ENCODE results near the gene CNPY4.

DNA sequence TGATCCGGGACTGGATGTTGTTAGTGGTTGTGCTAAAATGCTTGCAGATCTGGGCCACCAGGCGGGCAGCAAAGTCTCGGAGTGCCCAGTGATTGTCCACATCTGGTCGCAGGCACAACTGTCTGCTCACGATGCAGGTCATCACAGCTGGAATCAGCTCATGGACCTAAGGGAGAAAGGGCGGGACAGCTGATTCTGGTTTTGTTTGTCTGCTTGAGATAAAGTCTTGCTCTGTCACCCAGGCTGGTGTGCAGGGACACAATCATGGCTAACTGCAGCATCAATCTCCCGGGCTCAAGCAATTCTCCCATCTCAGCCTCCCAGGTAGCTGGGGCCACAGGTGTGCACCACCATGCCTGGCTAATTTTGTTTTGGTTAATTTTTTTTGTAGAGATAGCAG, 8.3 kb upstream of the CNPY4 start:
- TF ChIP-seq L3MBTL2 (conservative IDR thresholded peaks at IDR 0.05) (no peak), ELF4 (IDR thresholded peaks at IDR 0.05) (no peak), BHLHE40 (IDR thresholded peaks at IDR 0.05; ENCODE audit: borderline replicate concordance) (no peak), ARNT (IDR thresholded peaks at IDR 0.05) (no peak)
- TF ChIP-seq, protein P1, sequence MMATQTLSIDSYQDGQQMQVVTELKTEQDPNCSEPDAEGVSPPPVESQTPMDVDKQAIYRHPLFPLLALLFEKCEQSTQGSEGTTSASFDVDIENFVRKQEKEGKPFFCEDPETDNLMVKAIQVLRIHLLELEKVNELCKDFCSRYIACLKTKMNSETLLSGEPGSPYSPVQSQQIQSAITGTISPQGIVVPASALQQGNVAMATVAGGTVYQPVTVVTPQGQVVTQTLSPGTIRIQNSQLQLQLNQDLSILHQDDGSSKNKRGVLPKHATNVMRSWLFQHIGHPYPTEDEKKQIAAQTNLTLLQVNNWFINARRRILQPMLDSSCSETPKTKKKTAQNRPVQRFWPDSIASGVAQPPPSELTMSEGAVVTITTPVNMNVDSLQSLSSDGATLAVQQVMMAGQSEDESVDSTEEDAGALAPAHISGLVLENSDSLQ (IDR thresholded peaks at IDR 0.05): no peak

Measured in HEK293T (cell line).